ACHN (cell line): Measurements from ENCODE around the gene SRGAP3.

ENCODE experiments used
- DNase-seq: peaks from one replicate; pipeline ENCODE4 v3.0.0-alpha.2; 2015
- in situ Hi-C: cut with HindIII; loops from 2 replicates; pipeline ENCODE4 v1.10.0; 2017; ENCODE audit warnings: low sequenced_read_pairs, low pct_ligation_motif_present, low pct_unique_long_range_greater_than_20kb

SRGAP3 gene

DNA sequence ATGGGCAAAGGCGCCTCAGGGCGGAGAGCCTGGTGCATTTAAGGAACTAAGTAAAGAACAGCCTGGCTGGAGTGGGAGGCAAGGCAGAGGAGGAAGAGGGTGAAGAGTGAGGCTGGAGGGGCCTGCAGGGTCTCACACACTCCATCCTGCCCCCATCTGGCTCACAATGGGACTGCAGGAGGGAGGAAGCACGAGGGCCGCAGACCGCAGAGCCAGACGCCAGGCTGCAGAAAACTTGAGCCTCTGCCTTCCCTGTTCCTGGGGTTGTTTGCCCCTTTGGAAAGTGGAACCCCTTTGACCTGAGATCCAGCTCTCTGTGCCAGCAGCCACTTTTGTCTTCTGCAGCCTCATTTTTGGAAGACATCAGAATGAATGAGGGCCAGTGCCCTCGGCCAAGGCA is 138.0 kb downstream of the SRGAP3 start:
- no peak for DNase-seq
- in situ Hi-C loops = no loop called here

DNA sequence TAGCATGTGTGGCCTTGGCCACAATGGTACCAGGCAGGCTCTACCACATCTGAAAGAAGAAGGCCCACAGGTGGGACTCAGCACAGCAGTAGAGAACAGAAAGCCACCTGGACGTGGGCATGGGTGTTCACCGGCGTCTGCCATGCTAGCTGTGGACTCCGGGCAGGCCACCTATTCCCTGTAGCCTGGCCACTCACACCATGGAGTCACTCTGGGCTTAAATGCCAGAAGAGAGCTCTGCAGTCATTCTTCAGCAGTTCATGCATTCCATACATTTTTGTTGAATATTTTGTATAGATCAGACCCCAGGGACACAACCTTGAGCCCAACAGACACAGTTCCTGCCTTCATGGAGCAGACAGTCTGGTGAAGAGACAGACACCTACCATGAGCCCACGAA is 138.6 kb downstream of the SRGAP3 start:
- no peak for DNase-seq
- in situ Hi-C loops = no loop called here

DNA sequence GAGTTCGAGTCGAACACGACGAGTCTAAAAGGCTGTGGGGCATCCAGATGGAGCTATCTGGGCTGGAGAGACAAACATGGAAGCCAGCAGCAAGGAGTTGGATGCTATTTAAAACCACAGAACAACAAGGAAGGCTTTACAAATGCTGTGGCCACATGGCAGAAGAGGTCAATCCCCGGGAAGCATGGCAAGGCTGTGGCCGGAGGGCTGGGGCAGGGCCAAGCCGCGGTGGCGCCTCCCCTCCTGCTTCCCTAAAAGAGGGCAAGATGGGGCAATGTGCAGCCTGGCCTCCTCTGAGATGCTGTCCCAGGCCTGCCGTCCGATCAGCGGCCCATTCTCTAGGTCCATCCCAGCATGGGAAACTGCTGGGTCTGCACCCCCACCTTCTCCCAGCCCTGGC is 139.1 kb downstream of the SRGAP3 start:
- no peak for DNase-seq
- in situ Hi-C loops = no loop called here

DNA sequence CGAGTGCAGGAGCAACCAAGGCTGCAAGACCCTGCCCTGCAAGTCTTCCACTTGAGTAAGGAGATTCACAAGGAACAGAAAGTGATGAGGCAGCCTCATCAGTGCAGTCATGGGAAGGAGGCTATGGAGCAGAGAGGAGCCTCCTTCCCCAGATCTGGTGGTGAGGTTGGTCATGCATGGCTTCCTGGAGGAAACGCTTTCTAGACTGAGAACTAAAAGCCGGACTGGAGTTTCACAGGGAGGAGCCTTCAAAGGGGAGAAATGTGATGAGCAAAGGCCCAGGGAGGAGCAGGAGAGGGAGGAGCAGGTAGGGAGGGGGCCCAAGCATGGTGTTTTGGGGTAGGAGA is 139.9 kb downstream of the SRGAP3 start:
- in situ Hi-C loops = no loop called here
- no peak for DNase-seq

DNA sequence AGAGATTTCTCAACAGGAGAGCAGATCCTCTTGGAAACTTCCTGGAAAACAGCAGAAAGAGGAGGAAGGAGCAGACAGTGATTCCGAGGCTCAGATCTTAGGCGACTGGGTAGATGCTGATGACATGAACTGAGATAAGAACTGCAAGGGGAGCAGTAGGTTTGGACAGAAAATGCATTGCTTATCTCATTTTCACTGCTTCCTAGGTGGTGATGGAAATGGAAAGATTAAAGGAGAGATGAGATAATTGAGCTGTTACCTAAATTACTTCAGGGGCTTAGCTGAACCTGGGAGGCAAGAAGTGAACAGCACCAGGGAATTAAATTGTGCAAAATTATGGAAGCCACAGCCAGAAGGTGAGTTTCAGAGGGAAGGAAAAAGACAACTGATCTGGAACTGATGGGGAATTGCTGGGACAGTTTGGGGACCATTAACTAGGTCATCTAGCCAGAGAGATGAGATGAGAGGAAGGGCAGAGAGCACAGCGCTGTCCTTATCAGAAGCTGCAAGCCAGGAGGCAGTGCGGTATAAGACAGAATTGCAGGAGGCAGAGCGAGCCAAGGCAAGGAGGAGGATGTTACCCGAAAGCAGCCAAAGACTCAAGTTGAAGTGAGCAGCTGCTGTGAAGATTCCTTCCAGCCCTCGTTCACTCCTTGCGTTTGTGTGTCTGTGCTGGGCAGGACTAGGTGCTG is 140.4 kb downstream of the SRGAP3 start:
- in situ Hi-C loops = no loop called here
- no peak for DNase-seq

DNA sequence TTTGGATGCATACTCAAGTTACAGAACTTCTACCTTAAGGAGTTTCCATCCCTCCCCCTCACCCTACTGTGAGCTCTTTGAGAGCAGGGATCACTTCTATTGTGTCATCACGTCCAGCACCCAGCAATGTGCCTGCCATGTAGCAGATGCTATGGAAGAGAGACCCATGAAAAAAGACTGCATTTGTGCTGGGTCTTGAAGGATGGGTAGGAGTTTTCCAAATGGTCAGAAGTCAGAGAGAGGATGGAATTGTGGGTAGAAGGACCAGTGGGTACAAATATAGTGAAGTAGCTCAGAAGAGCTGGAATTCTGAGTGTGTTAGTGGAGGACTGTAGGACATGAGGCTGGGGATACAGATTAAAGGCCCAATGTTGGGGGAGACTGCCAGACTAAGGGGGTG is 141.7 kb downstream of the SRGAP3 start:
- in situ Hi-C loops = no loop called here
- DNase-seq = no peak

DNA sequence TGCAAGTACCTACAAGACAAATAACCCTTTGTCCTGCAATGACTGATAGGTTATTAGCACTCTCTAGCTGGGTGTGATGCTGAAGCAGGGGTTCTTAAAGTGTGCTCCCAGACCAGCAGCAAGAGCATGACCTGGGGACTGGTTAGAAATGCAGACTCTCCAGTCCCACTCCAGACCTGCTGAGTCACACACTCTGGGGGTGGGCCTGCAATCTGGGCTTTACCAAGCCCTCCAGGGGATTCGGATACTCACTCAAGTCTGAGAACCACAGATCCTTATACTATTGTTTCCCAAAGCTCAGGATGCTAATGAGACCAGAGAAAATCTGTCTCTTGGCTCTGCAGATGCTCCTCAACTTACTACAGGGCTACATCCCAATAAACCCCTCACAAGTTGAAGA is 144.0 kb downstream of the SRGAP3 start:
- in situ Hi-C loops = no loop called here
- DNase-seq = no peak

DNA sequence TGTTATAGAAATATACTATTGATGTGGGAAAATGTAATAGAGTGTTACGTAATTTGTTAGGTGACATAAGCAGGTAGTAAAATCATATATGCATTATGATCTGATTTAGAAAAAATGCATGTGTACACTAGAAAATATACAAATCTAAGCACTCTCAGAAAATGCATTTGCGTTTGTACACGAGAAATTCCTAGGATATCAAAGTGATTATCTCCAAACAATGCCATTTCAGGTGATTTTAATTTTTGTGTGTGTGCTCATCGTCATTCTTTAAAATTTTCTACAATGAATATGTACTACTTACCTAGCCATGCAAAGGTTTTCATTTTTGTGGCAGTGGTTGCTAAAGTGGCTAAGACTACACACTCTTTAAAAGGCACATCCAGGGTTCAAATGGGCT is 145.3 kb downstream of the SRGAP3 start:
- no peak for DNase-seq
- in situ Hi-C loops = no loop called here

DNA sequence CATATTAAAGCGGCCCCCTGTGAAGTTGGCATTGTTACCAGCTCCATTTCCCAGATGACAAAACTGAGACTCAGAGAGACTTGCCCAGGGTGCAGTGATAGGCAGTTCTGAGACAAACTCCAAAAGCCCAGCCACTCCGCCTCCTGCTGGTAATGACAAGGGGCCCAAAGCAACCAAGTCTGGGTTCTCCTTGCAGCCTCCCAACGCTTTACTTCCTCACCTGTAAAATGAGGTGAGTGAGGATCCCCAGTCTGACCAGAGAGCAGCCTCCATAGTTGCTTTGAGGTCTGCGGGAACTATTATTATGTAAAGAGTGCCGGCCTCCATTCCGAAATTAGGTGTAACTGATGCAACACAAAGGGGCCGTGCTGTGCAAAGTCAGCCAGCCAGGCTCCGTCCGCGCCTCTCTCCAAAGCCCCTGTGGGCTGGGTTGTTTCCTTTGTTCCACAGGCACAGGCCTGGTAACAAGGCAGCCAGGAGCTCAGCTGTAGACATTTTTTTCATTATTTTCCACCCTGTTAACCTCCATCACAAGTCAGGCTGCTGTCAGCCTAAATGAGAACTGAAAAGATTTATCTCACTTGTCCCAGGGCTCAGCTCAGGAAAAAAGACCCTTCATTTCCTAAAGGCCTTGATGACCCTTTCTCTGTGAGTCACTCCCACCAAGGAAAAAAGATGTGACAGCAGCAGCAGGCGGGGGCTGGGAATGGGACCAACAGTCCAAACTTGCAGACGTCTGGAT is 147.0 kb downstream of the SRGAP3 start:
- DNase-seq = no peak
- in situ Hi-C loops = no loop called here

DNA sequence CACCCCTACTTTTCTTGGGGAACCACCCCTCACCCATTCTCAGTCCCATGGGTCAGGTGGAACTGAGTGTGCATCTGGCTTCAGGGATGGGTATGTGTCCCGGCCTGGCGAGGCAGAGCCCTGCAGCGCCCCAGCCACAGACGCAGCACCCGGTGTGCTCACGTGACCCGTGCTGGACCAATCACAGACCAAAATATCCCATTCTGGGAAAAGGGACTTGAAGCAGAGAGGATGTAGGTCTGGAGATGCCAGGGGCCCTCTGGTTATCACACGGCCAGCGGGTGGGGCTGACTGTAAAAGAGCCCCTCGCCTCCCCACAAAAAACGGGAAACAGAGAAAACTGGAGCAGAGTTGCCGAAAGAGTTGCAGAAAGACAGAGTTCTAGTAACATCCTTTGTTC is 148.2 kb downstream of the SRGAP3 start:
- in situ Hi-C loops = no loop called here
- no peak for DNase-seq

DNA sequence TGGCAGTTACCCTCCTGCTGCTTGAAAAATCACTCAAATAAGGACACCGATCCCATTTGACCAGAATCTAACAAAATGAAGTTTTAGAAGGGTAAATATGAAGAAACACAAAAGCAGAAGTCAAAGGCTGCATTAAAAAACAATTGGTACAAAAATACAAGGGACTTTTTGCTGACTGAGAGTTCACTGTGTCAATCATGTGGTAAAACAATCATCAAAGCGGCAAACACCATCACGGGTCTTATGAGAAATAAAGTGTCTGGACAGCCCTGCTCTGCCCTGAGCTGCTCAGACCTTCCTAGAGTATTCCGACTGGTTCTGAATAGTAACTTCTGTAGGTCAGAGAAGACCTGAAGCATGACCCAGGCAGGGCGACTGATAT is 148.9 kb downstream of the SRGAP3 start:
- DNase-seq = no peak
- in situ Hi-C loops = no loop called here

DNA sequence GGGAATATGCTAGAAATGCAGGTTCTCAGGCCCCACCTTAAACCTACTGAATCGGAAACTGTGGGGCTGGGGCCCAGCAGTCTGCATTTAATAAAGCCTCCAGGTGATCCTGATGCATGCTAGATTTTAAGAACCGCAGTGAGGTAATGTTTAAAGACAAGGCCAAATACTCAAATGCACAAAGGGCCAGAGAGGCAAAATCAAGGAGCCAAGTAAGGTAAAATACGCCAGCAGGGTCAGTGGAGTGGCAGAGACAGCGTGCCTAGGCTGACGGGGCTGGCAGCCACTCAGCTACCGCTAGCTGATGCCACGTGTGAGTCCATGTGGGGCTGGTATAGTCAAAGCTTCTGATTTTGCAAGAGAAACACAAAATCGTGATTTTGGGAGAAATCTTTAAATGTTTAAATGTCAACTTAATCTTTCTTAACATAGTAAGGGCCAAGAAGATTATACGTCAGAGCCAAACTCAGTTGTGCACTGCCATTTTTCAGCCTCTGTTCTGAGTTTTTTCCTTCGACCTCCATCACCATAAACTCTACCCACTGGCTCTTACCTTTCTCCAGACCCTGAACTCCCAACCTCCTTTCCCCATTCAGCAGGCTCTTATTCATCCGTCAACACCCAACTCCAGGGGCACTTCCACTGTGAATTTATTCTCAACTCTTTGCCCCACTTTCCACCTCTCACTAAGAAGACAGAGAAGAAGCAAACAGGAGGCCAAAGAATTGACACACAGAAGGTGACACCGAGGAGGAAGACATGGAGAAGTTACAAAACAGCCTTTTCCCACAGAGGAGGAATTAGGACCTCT is 149.5 kb downstream of the SRGAP3 start:
- in situ Hi-C loops = no loop called here
- DNase-seq = no peak

DNA sequence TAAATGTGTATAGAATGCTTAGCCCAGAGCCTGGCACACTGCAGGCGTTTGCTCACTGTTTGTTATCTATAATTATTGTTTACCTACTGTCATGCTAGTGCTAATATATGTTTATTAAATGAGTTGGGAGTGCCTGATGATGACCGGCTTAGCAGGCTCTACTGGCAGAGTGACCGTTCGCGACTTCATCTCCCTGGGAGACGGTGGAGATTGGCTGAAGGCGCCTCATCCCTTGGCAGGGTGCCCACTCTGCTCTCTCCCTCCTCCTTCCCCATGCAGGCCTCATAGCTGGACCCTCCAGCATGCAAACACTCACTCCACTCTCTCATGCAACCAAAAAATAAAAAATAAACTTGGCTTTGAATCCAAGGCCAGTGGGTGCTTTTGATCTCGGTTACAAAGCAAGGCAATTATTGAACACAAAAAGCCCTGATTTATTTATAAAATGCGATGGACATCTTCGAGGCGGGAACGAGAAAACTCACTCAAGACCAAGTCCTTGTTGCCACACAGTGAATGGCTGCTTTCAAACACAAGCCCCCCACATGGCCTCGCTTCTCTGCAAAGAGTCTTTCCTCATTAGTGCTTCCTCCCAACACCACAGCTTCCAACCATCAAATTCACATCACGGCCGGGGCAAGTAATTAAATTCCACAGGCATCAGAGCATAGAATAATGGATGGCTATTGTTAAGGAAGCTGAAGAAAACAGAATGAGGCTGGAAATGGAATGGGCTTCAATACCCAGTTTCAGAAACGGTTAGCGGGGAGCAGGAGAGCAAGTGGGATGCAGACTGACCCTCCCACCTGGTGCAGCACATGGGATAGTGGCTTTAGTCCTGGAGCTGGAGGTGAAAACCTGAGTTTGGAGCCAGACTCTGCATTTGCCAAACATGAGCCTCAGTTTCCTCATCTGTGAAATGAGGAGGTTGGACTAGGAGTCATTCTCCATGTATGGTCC is 150.4 kb downstream of the SRGAP3 start:
- DNase-seq = no peak

DNA sequence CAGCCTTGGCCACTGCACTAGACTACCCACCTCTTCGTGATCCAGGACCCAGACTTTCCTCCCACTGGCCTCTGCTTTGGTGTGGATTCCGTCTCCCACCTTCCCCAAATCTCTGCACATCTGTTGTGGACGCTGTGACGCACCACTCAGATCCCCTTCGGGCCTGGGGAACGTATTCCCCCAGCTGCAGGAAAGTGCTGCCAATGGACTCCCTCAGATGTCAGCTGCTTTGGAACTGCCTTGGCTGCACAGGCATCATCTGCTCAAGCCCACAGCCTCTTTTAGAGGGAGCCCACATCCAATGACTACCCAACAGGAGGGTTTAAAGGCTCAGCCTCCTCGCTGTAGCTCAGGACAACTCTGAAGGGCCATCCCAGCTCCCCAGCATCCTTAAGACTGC is 152.0 kb downstream of the SRGAP3 start:
- in situ Hi-C loops = no loop called here
- no peak for DNase-seq

More for the DNA sequence above, 150.4 kb downstream of the SRGAP3 start:
- in situ Hi-C loops = no loop called here

DNA sequence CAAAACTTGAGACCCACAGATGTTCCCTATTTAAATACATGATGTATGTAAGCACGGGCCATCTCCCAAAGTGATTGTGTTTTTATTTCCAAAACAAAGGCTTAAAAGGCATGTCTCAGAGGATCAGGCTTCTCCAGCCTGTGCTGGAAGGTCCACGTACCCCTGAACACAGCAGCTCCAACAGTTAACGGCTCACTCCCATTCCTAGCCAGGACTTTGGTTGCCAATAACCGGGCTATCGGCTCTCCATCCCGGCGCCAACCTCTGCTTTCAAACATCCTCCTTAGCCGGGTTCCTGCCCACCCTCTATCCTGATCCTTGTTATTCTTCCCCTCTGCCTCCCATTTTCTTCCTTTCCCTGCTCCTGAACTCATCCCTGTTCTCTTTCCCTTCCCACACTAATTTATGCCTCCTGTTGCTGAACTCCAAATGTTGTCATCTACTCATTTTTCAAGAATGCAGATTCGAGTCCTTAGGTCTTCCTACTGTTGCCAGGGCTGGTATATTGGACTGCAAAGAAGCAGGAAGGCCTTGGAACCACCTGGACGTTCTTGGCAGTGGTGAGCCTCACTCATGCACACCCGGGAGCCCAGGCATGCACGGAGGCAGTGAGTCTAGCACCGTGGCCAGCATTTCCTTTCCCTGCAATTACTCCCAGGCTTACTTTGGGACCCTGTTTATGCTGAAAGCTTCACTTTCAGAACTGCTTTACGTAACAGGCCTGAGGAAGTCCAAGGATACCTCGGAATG is 157.8 kb downstream of the SRGAP3 start:
- in situ Hi-C loops = no loop called here
- DNase-seq = no peak

DNA sequence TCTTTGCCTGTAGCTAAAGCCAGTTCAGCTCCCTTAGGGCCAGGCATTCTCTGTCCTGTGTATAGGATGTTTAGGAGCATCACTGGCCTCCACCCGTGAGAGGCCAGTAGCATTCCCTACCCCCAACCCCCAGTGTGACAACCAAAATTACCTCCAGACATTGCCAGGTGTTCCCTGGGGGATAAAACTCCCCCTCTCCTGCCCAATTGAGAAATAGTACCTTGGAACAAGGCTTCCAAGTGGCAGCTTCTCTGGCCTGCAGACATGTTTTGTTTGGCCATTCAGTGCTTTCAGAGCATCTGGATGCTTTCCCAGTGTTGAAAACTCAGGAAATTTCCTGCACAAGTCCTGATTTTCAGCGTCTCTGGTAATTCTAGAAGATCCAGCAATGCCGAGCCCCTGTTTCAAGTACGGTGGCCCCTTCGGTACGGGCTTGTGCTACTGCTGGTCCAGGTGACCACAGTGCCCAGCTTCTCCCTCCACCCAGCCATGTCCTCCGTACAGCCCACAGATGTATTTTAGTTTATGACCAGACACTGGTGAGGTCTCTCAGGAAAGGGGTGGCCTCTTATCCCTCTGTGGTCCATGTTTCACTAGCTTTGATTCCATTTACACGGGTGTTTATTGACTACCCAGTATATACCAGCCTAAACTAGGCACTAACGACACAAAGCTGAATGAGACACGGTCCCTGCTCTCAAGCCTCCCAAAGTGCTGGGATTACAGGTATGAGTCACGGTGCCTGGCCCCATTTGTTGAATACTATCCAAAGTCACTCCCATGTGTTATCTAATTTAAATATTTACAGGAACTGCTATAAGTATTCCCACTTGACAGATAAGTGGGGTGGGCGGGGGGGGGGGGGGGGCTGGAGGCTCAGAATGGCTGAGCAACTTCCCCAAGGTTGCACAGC is 160.7 kb downstream of the SRGAP3 start:
- in situ Hi-C loops = no loop called here
- DNase-seq = peak; percentile 14

DNA sequence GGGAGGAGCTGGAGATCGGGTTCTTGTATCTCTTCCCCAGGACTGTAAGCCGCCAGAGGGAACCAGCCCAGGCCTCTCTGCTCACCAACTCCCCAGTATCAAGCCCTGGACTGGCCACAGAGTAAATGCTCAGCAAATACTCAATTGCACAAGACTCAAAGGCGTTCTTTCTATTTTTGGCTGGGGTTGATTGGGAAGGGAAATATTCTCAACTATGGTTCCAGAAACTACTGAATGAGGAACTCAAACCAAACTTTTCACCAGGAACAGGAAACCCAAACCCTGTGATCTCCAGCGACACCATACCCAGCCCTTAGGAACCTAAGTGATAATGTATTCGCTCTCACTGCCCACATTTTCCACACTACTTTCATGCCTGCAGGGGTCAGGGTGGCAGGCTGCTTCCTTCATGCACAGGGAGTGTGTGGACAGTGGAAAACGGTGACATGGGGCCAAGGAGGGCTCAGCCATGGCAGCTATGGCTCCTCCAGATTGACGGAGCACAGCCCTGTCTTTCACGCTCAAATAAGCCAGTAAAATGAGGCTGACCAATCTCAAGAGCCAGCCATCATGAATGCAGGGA is 161.5 kb downstream of the SRGAP3 start:
- DNase-seq = no peak
- in situ Hi-C loops = no loop called here
